ENCODE results near the gene CMTM7. TPM values are rescaled to one million over a fixed set of nuclear protein-coding genes. Genes with fewer than 3 reads are reported as not detected.

CMTM7 gene
- total and polyA plus RNA-seq, 2 of the 13 experiments (the other 11 are each of a cell fraction or from before 2014, with no cell fraction given): 20.9 to 21.4 TPM

DNA sequence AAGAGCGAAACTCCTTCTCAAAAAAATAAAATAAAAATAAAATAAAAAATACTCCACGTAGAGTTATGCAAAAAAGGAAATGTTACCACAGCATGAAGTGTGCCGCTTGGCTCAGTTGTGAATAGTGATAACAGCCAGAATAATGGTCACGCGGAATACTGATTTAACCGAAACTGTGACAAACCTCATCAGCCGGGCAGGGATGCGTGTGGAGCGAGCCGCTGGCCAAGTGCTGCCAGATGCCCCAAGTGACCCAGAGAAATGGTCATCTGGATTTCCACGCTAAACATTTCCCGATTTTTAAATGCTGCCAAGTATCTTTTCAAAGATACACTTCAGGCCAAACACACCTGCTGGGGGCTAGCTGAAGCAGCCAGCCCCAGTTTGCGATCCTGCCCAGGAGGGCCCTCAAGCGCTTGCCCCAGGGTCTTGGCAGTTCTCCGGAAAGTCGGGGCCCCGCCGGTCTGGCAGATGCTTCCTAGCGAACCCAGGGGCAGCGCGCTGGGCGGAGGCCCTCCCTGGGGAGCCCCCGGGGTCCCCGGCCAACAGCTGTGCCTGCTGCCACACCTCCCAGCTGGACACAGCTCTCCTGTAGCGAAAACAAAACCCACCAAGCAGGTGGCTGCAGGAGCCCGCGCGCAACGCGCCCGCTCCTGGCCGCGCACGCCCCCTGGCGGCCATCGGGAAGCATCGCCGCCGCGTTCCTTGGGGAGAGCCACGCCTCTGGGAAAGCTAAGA, 75.8 kb downstream of the CMTM7 start:
- ChIA-PET CTCF (ENCODE audit: low intra/inter-chr PET ratio, low total read pairs) (no interaction called here), POLR2A (no interaction called here)
- intact Hi-C loops (cut with micrococcal nuclease; ENCODE audit: unreplicated experiment): no loop called here
- H2AFZ ChIP-seq (ENCODE audit: low read length): no peak overlapping the region
- ATAC-seq: no peak
- no TSS peak for BruUV-seq (replicated peaks)
- in situ Hi-C loops (cut with HindIII; ENCODE audit: extremely low pct_ligation_motif_present, low pct_unique_long_range_greater_than_20kb): no loop called here
- no peak for TF ChIP-seq ZNF256 (CRISPR knock-in tag; conservative IDR thresholded peaks at IDR 0.05)
- TF ChIP-seq, protein P1, sequence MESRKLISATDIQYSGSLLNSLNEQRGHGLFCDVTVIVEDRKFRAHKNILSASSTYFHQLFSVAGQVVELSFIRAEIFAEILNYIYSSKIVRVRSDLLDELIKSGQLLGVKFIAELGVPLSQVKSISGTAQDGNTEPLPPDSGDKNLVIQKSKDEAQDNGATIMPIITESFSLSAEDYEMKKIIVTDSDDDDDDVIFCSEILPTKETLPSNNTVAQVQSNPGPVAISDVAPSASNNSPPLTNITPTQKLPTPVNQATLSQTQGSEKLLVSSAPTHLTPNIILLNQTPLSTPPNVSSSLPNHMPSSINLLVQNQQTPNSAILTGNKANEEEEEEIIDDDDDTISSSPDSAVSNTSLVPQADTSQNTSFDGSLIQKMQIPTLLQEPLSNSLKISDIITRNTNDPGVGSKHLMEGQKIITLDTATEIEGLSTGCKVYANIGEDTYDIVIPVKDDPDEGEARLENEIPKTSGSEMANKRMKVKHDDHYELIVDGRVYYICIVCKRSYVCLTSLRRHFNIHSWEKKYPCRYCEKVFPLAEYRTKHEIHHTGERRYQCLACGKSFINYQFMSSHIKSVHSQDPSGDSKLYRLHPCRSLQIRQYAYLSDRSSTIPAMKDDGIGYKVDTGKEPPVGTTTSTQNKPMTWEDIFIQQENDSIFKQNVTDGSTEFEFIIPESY (CRISPR knock-in tag; IDR thresholded peaks at IDR 0.05): peak; percentile 82
- TF ChIP-seq ZNF556 (CRISPR knock-in tag; IDR thresholded peaks at IDR 0.05; ENCODE audit: borderline replicate concordance): no peak
- no peak for TF ChIP-seq HIC2 (CRISPR knock-in tag; IDR thresholded peaks at IDR 0.05; ENCODE audit: low read depth)
- 0 out of 2 replicates have a peak, but pooled peaks have one; percentile 16 for TF ChIP-seq HOXA3 (CRISPR knock-in tag; IDR thresholded peaks at IDR 0.05)
- H3K9me3 ChIP-seq (ENCODE audit: low read length): no peaks in the 10 kb centered on the region
- no peaks in the 10 kb centered on the region for H3K4me1 ChIP-seq (ENCODE audit: insufficient read depth, low read length)
- no peak overlapping the region for H3K4me3 ChIP-seq (replicated peaks in 1 of 3; ENCODE audit: insufficient read depth in 1 of 3, low read depth in 2 of 3, low read length in 3 of 3)
- H3K27ac ChIP-seq (ENCODE audit: extremely low read length, insufficient read depth, low read length): no peak overlapping the region
- no peaks in the 10 kb centered on the region for H4K20me1 ChIP-seq (ENCODE audit: insufficient read depth, low read length)
- H3K27me3 ChIP-seq (ENCODE audit: control insufficient read depth in 1 of 2, insufficient read depth in 2 of 2, low read length in 2 of 2): no peaks in the 10 kb centered on the region
- H3K4me2 ChIP-seq (ENCODE audit: low read depth, low read length): no peak overlapping the region
- H3K79me2 ChIP-seq (ENCODE audit: insufficient read depth, low read length): no peaks in the 10 kb centered on the region
- H3K9ac ChIP-seq (ENCODE audit: insufficient read depth, low read depth, low read length): no peak overlapping the region
- no peak for FAIRE-seq
- 96% methylated on average over 15 of the region's 41 CpGs for WGBS (ENCODE audit: low lambda C conversion rate)
- no peak for DNase-seq (ENCODE audit: low spot score)
- peaks cover 1 to 7% of the 10 kb centered on the region in 2 experiments; a peak in 3 of 5 replicates for H3K36me3 ChIP-seq (replicated peaks in 1 of 2; ENCODE audit: control insufficient read depth in 1 of 2, insufficient read depth in 2 of 2, low read length in 2 of 2)
